Measurements from ENCODE around the gene AKAP13. TPM values are rescaled to one million over a fixed set of nuclear protein-coding genes. Genes with fewer than 3 reads are reported as not detected.

The AKAP13 gene
- total RNA-seq, 1 experiment from 2014 or later = 47.3 TPM

GRCh38 chr15:85604194-85604593 lies 223.8 kb downstream of the AKAP13 start:
- Histone ChIP-seq H3K23me2 (ENCODE audit: insufficient read length, low read depth, low read length, poor library complexity, severe bottlenecking) (no peaks in the 10 kb centered on the region), H4K91ac (ENCODE audit: insufficient read length, low read depth, low read length) (no peak overlapping the region), H3K56ac (ENCODE audit: insufficient read length, low read depth, low read length) (no peak overlapping the region), H3T11ph (ENCODE audit: low read length) (no peak overlapping the region), H2BK12ac (ENCODE audit: insufficient read length, low read depth, low read length) (no peak overlapping the region), H3K4ac (ENCODE audit: low read depth, low read length) (no peak overlapping the region), H3K4me1 (ENCODE audit: insufficient read depth, low read length) (no peaks in the 10 kb centered on the region), H3K9ac (ENCODE audit: extremely low read depth, insufficient read length, low read length) (no peak overlapping the region), H4K20me1 (ENCODE audit: control insufficient read depth, insufficient read depth, insufficient read length) (no peaks in the 10 kb centered on the region), H3K27me3 (ENCODE audit: insufficient read depth, low read length) (no peaks in the 10 kb centered on the region), H3K23ac (ENCODE audit: insufficient read length, low read depth, low read length) (no peak overlapping the region), H2BK15ac (ENCODE audit: low read depth, low read length) (no peak overlapping the region), H2BK120ac (ENCODE audit: low read depth, low read length, poor library complexity, severe bottlenecking) (no peak overlapping the region), H3K18ac (ENCODE audit: insufficient read length, low read depth, low read length) (no peak overlapping the region), H4K5ac (ENCODE audit: insufficient read length, low read depth, low read length) (no peak overlapping the region), H3K4me2 (ENCODE audit: insufficient read depth, insufficient read length, low read length) (no peak overlapping the region), H3K14ac (ENCODE audit: insufficient read depth, low read length) (no peak overlapping the region), H4K8ac (replicated peaks; ENCODE audit: insufficient read length, low read depth, low read length) (no peak overlapping the region), H3K27ac (ENCODE audit: insufficient read length, low read depth, low read length) (no peak overlapping the region), H3K79me2 (ENCODE audit: insufficient read depth, low read length) (no peaks in the 10 kb centered on the region), H2BK5ac (ENCODE audit: insufficient read length, low read length) (no peak overlapping the region), H3K79me1 (ENCODE audit: insufficient read depth, low read depth, low read length, poor library complexity, severe bottlenecking) (no peaks in the 10 kb centered on the region), H2AFZ (ENCODE audit: low read length) (no peak overlapping the region), H2BK20ac (ENCODE audit: low read depth, low read length, poor library complexity, severe bottlenecking) (no peak overlapping the region), H3K9me3 (ENCODE audit: control insufficient read depth, low read depth, low read length) (no peaks in the 10 kb centered on the region), H2AK5ac (ENCODE audit: insufficient read length, low read length) (no peak overlapping the region)
- Mint-ChIP-seq H3K4me1 (no peaks in the 10 kb centered on the region), H3K36me3 (ENCODE audit: insufficient read depth in 1 of 3, low read depth in 3 of 3) (no peaks in the 10 kb centered on the region; a peak in 1 of 7 replicates), H3K27ac (no peak overlapping the region), H3K4me3 (no peak overlapping the region), H3K27me3 (ENCODE audit: low read depth) (no peaks in the 10 kb centered on the region), H3K9me3 (no peaks in the 10 kb centered on the region)
- no peak for TF ChIP-seq CTCF (conservative IDR thresholded peaks at IDR 0.05)
- no CpG with 5 or more reads among the region's 3 CpGs for WGBS (ENCODE audit: extremely low coverage, insufficient read length, low lambda C conversion rate)
- DNase-seq = no peak
